NOMO-1 treated with DMSO at 0.1 percent for 48 hours (cell line): ENCODE measurements around the gene PPARA.

Experiments used
- DNase-seq: peaks from one replicate; lab custom pipeline; 2025; ENCODE audit not compliant: unreplicated experiment; lab: John Stamatoyannopoulos, UW

PPARA gene

DNA sequence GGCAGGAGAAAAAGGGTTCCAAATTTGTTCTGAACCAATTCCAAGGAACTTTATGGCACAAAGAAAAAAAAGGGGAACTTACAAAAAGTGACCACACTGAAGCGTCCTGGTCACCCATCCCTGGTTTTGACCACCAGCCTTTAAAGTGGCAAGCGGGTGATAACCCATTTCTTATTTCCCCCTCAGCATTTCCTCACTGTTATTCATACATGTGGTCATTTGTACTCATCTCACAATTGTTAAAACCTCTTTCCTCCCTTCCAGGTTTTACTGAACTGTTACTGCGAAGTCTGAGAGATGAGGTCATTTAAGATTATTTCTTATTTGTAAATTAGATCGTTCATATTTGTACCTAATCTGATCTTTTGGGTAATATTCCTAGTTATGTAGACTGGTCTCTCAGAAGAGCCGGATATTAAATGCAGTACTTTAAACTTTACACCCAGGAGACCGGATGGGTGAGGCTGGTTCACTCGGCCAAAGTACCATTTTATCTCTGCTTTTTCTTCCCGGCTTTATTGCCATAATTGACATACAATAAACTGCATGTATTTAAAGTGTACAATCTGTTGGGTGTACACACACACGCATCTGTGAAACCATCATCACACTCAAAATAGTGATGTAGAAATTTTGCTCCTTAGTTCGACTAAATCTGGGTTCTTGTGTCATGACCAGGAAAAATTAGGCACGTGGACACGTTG, 52.7 kb downstream of the PPARA start:
- no peak for DNase-seq

DNA sequence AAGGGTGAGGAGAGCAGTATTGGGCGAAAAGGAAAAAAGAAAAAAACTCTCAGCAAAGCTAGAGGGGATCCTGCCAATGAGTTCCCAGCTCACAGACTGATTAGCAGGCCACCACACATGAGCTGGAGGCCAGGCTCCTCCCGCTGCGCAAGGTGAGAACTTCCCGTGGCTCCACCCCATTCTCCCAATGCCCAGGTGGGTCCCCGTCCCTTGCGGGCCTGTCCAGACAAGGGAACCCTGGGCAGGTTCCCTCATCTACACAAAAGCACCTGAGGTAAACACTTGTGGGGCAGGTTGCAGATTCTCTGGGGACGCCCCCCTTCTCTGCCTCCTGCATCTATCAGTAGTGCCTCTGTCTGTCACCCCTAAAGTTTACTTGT, 53.3 kb downstream of the PPARA start:
- DNase-seq, result no peak

DNA sequence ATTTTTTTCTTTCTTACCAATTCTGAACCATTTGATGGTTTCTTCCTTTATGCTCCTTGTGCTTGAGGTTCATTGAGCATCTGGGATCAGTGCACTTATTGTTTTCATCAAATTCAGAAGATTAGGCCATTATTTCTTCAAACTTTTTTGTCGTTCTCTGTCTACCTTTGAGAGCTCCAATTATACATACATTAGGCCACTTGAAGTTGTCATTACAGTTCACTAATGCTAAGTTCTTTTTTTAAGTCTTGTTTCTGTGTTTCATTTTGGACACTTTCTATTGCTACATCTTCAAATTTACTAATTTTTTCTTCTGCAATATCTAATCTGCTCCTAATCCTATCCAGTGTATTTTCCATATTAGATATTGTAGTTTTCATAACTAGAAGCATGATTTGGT, 58.9 kb downstream of the PPARA start:
- DNase-seq, result no peak

GRCh38 chr22:46212195-46212594, 61.9 kb downstream of the PPARA start:
- no peak for DNase-seq

DNA sequence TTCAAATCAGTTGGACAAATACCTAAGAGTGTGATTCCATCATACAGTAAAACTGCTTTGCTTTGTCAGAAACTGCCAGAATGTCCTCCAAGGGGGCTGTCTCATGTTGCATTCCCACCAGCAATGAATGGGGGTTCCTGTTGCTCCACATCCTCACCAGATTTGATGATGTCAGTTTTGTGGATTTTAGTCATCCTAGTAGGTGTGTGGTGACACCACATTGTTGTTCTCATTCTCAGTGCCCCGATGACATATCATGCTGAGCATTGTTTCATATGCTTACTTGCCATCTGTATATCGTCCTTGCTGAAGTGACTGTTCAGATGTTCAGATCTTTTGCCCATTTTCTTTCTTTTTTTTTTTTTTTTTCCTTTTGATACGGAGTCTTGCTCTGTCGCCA, 62.7 kb downstream of the PPARA start:
- no peak for DNase-seq

DNA sequence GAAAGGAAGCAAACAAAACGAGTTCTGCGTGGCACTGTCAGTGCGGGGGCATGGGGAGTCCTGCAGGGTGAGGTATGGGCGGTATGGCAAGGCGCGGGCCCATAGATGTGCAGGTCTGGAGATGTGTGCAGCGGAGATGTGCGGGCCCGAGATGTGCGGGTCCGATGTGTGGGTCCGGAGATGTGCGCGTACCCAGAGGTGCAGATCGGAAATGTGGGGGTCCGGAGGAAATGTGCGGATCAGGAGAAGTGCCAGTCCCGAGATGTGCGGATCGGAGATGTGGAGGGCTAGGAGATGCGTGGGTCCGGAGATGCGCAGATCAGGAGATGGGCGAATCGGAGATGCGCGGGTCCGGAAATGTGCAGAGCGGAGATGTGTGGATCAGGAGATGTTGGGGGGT, 63.8 kb downstream of the PPARA start:
- no peak for DNase-seq

DNA sequence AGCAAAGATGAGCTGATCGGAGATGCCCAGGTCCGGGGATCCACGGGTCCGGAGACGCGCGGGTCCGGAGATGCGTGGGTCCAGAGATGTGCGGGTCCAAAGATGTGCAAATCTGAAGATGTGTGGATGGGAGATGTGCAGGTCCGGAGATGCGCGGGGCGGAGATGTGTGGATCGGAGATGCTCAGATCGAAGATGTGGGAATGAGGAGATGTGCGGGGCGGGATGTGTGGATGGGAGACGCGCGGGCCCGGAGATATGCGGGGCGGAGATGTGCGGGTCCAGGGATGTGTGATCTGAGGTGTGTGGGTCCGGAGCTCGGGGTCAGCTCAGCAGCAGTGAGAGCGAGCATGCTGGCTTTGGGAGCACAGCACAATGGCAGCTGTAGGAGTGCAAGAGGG, 64.3 kb downstream of the PPARA start:
- DNase-seq, result no peak

GRCh38 chr22:46219636-46220035, 69.3 kb downstream of the PPARA start:
- no peak for DNase-seq

GRCh38 chr22:46220921-46221320, 70.6 kb downstream of the PPARA start:
- no peak for DNase-seq

- no peak for DNase-seq
Measured at GRCh38 chr22:46224044-46224897, 73.9 kb downstream of the PPARA start.

- no peak for DNase-seq
Measured at GRCh38 chr22:46224898-46225290, 74.6 kb downstream of the PPARA start.

DNA sequence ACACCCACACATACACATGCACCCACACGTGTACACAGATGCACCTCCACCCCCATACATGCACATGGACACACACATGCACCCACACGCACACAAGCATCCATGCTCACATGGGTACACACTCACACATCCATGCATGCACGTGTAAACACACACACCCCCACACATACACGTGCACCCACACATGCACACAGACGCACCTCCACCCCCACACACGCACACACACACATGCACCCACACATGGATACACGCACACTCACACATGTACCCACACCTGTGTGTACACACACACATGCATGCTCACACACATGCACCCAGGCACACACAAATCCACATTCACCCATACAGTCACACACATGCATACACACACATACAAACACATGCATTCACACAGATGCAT, 75.3 kb downstream of the PPARA start:
- DNase-seq, result no peak

- DNase-seq, result no peak
Measured at GRCh38 chr22:46226577-46226976, 76.3 kb downstream of the PPARA start.

GRCh38 chr22:46229701-46230100, 79.4 kb downstream of the PPARA start:
- DNase-seq, result no peak

DNA sequence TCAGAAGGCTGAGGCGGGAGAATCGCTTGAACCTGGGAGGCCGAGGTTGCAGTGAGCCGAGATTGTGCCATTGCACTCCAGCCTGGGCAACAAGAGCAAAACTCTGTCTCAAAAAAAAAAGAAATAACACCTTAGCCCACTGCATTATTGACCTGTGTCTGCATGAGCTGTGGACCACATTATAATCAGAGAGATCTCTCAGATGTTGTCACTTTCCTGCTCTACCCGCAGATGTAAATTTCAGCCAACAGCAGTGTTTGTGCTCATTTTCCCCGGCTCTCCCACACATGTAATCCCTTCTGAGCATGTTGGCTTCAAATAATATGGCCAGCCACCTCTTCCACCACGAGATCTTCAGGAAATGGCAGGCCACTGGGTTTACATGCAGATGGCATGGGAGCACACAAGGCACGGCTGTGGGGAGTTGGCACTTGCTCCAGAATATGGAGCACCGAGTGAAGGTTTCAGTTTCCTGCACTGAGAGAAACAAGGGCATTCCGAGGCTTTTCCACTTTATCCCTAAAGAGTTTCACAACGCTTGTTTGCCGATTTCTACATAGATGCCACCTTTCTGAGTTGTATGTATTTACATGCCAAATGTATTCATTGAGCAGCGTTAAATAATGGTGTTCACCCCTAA, 80.1 kb downstream of the PPARA start:
- no peak for DNase-seq

- DNase-seq, result no peak
Measured at GRCh38 chr22:46233231-46233630, 82.9 kb downstream of the PPARA start.

DNA sequence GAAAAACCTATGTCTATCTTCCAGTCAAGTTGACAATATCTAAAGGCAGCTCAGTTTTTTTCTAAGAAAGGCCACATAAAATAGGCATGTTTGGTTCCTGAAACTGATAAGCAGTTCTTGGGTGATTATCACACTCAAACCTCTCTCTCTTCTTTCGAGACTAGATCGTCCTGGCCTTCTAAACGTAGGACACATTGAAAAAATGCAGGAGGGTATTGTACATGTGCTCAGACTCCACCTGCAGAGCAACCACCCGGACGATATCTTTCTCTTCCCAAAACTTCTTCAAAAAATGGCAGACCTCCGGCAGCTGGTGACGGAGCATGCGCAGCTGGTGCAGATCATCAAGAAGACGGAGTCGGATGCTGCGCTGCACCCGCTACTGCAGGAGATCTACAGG, 84.6 kb downstream of the PPARA start:
- DNase-seq, result no peak

DNA sequence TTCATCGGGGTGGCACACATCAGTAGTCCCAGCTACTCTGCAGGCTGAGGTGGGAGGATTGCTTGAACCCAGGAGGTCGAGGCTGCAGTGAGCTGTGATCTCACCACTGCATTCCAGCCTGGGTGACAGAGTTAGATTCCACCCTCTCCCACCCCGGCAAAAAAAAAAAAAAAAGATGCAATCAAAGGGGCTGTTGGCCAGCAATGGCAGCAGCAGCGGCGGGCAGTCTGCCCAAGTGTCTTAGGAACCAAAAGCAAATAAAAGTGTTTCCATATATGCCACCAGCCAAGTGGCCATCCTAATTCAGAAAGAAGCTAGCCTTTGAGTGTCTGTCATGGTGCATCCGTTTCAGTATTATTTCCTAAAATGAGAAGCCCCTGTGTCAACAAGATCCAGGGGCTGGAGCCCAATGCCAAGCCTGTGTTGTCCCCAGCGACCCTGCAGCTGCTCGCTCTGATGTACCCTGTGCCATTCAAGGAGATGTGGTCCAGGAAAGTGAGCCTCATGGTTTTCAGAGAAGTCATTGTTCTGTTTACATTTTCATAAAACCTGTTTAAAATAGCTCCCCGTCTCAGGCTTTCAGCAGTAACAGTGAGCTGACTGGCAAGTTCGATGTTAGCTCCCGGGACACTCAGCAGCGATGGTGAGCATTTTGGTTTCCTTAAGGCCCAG, 87.3 kb downstream of the PPARA start:
- no peak for DNase-seq

GRCh38 chr22:46238541-46238940, 88.2 kb downstream of the PPARA start:
- no peak for DNase-seq

DNA sequence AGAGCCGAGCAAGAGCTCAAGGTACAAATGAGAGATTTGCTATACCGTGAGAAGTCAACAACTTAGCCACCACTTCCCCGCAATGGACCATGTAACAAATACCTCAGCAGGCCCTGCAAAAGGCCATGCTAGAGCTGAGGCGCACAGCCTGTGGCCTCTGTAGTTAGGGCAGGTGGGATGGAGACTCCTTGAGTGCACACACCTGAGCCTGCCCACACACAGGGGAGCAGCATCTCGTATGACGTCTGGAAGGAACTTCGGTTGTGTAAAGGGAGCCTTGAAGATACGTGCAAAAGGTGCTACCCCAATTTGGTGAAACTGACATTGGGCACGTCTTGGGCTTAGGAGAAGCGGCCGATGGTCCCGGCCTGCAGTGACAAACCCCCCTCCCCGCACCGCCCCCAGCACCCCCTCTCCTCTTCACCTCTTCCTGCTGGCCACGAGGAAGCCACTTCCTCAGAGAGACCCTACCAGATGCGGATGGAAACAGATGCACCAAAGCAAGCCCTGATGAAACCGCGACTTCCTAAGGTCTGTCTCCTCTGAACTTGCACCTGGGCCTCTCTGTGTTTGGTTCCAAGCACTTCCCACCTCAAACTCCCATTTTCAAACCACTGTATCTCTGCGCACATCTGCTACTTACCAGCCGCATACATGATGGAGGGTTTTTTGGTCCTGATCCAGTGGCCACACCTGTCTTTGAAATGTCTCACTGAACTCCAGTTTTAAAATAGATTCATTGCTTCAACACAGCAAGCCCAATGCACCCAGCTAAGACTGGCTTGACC, 89.1 kb downstream of the PPARA start:
- no peak for DNase-seq

GRCh38 chr22:46240073-46240472, 89.7 kb downstream of the PPARA start:
- DNase-seq, result no peak
